Measurements from ENCODE around the gene FAM83D. TPM values are rescaled to one million over a fixed set of nuclear protein-coding genes. Genes with fewer than 3 reads are reported as not detected.
"Not testable (repeated sequence)": the region's sequence is repeated elsewhere in the genome, so short reads cannot be mapped to it uniquely, and the experiment has no call there.

FAM83D gene
- total RNA-seq, 1 experiment from 2014 or later: 73.0 TPM

GRCh38 chr20:38935285-38935684 is 9.1 kb downstream of the FAM83D start:
- no peak for DNase-seq (ENCODE audit: low read depth)

- DNase-seq (ENCODE audit: low read depth): no peak
These were observed 9.8 kb downstream of the FAM83D start for GRCh38 chr20:38935967-38936407.

DNA sequence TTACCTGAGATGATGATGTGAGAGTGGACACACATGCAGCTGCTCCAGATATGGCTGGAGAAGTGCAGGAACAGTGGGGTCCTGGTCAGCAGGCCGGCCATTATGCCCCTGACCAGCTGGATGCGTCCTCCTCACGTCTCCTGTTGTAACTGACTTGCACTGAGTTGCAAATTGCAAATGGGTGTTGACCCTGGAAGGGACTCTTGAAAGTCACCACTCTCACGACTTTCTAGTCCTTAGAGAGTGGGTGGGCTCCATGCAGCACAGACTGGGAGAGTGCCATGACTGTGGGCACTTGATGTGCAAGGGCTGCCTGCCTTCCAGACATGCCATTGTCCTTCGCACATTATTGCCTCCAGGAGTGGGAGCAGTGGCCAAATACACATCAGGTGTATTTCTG is 10.8 kb downstream of the FAM83D start:
- DNase-seq (ENCODE audit: low read depth): no peak

DNA sequence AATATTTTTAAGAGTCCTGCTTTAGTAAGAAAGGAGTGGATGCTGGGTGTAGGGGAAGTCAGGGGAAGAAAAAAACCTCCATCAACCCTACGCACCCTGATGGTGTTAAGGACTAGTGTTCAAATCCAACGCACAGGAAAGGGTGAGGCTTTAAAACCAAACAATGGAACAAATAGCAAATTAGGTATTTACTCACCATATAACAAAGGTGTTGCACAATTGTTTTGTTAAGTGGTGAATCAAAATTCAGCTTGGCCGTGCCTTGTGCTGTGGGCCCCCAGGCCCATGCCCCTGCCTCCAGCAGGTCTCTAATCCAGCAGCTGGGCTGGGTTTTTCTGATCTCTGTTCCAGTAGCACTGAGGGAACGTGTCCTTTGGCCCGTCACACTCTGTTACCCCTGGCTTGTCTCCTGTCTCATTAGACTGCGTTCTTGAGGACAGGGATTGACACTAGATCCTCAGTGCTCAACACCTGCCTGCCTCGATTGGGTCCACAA is 11.8 kb downstream of the FAM83D start:
- DNase-seq (ENCODE audit: low read depth): no peak

DNA sequence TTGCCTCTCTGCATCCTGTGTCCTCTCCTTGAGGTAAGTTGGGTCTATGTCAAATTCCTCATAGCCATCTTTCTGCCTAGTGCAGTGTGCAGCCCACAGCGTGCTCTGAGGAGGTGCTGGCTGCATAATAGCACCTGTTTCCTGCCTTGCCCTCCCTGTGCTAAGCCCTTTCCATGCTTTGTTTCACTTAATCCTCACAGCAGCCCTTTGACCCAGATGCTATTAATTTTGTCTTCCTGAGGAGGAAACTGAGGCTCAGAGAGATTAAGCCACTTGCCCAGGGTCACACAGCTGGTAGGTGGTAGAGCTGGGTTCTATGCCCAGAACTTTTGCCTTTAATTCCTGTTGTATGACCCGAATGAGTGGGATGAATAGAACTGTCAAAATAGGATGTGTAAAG is 13.5 kb downstream of the FAM83D start:
- no peak for DNase-seq (ENCODE audit: low read depth)

- DNase-seq (ENCODE audit: low read depth): no peak
These were observed 14.4 kb downstream of the FAM83D start for GRCh38 chr20:38940644-38941043.

DNA sequence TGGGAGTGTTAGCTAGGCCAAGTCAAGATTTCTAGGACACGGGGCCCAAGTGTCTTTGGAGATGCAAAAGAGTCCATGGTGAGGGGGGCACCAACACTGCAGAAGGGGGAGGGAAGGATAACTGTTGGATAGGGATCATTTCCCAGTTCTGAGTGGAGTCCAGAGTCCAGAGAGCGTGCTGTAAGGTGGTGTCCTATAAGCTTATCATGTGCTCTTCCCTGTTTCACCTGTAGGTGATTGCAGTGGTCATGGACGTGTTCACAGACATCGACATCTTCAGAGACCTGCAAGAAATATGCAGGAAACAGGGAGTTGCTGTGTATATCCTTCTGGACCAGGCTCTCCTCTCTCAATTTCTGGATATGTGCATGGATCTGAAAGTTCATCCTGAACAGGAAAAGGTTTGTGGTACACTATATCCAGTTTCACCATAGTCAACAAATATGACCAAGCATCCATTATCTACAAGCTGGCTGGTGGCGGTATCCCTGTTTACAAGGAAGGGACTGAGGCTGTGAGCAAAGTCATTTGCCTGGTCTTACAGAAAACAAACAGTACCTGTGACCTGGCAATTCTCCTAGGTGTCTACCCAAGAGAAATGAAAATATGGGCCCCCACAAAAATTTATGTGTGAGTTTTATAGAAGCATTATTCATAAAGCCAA is 15.6 kb downstream of the FAM83D start:
- no peak for DNase-seq (ENCODE audit: low read depth)

- DNase-seq (ENCODE audit: low read depth): no peak
These were observed 18.8 kb downstream of the FAM83D start for GRCh38 chr20:38945012-38945411.

DNA sequence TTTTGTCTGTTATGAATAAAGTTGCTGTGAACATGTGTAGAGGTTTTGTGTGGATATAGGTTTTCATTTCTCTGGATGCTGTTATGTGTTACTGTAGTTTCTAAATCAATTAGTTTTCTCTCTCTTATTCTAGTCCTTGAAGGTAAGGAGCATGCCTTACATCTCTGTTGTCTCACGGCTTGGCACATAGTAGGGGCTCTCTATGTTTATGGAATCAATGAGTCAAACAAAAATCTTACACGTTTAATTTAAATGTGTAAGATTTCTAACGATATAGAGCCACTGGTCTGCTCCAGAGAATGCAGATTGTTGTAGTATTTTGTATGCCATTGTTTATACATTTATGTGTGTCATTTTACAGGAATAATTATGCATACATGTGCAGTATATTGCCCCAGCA is 20.6 kb downstream of the FAM83D start:
- DNase-seq (ENCODE audit: low read depth): no peak

DNA sequence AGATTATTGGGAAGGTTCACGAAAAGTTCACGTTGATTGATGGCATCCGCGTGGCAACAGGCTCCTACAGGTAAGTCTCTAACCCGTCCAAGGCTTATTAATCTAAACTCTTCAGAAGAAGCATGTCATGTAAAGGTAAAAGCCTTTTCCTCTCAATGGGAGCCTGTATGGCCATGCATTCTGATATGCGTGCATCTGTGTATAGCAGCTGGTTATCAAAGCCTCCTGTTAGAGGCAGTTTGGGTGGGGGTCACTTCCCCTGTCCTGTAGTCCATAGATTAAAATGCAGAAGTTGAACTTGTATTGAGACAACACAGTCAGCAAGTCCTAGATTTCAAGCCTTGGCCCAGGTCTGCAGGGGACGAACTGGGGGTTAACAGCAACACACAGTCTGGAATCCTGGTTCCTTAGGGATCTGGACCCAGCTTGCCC is 21.7 kb downstream of the FAM83D start:
- DNase-seq (ENCODE audit: low read depth): no peak

- DNase-seq (ENCODE audit: low read depth): no peak
These were observed 24.0 kb downstream of the FAM83D start for GRCh38 chr20:38950254-38950653.

DNA sequence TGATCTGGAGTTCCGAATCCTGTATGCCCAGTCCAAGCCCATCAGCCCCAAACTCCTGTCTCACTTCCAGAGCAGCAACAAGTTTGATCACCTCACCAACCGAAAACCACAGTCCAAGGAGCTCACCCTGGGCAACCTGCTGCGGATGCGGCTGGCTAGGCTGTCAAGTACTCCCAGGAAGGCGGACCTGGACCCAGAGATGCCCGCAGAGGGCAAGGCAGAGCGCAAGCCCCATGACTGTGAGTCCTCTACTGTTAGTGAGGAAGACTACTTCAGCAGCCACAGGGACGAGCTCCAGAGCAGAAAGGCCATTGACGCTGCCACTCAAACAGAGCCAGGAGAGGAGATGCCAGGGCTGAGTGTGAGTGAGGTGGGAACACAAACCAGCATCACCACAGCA is 25.4 kb downstream of the FAM83D start:
- DNase-seq (ENCODE audit: low read depth): no peak

DNA sequence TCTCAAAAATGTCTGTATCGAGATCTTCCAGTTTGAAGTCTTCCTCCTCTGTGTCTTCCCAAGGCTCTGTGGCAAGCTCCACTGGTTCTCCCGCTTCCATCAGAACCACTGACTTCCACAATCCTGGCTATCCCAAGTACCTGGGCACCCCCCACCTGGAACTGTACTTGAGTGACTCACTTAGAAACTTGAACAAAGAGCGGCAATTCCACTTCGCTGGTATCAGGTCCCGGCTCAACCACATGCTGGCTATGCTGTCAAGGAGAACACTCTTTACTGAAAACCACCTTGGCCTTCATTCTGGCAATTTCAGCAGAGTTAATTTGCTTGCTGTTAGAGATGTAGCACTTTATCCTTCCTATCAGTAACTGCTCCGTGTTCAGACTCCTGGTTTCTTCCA is 25.9 kb downstream of the FAM83D start:
- no peak for DNase-seq (ENCODE audit: low read depth)

DNA sequence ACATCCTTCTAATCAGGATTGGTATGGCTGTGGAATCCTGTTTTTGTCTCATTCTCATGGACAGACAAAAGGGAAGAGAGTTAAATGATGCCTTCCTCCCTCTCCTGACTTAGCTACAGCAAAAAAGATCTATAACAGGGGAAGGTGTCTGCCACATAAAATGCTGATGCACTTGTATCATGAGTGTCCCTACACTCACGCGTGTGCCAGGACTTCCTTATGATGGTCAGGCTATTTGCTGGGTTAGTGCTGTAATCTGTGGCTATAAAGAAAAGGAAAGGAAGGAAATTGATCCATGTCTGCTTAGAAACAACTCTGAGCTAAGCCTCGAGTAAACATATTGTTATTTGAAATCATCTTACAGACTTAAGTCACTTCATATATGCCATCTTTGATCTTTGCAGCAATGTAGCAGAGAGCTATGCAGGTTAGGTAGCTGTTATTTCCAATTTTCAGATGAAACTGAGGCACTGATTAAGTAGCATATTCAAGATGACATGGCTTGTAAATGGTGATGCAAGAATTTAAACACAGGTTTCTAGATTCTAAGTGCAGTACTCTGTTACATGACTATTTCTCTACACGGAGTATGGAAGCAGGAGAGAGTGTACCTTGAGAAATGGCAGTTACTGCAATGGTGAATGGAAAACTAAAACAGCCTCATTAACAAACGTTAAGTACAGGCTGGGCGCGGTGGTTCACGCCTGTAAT is 27.6 kb downstream of the FAM83D start:
- no peak for DNase-seq (ENCODE audit: low read depth)

DNA sequence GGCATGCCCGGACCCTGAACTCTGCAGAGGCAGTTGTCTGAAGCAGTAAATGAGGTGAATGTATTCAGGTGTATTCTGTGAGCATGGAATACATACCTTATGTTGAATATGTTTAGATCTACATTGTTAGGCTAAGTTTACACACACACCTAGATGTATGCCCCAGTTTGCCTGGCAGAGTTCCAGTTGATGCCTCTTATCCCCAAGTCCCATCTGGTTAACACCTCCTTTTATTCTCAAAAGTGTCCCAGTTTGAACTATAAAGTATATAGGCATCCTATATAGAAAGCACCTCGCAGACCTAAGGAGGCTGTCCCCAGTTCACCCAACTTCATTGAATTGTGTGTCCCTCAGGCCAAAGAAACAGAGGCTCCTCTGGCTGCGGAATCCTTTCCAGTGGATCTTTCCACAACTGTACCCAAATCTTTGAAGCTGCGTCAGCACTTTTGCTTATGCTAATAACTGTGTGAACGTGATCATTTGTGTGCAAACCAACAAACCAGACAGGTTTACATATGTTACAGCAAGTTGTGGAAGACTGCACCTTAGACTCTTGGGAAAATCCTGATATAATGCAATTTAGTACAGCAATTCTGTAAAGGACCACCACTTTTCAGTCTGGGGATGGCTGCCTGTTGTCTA is 31.1 kb downstream of the FAM83D start:
- DNase-seq (ENCODE audit: low read depth): no peak

- DNase-seq (ENCODE audit: low read depth): no peak
These were observed 31.8 kb downstream of the FAM83D start for GRCh38 chr20:38957915-38958485.

DNA sequence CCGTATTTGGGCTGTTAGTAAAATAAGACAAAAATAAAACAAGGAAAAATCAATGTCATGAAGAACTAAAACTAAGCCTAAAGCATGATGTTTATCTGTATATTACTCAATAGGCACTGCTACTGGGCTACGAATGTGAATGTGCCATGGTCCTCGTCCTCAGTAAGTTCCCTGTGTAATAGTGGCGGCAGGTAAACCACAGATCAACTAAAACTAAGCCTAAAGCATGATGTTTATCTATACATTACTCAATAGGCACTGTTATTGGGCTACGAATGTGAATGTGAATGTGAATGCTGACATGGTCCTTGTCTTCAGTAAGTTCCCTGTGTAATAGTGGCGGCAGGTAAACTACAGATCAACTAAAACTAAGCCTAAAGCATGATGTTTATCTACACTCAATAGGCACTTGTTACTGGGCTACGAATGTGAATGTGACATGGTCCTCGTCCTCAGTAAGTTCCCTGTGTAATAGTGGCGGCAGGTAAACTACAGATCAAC is 34.0 kb downstream of the FAM83D start:
- DNase-seq (ENCODE audit: low read depth): not testable (repeated sequence)

GRCh38 chr20:38961530-38962043 is 35.4 kb downstream of the FAM83D start:
- DNase-seq (ENCODE audit: low read depth): no peak

DNA sequence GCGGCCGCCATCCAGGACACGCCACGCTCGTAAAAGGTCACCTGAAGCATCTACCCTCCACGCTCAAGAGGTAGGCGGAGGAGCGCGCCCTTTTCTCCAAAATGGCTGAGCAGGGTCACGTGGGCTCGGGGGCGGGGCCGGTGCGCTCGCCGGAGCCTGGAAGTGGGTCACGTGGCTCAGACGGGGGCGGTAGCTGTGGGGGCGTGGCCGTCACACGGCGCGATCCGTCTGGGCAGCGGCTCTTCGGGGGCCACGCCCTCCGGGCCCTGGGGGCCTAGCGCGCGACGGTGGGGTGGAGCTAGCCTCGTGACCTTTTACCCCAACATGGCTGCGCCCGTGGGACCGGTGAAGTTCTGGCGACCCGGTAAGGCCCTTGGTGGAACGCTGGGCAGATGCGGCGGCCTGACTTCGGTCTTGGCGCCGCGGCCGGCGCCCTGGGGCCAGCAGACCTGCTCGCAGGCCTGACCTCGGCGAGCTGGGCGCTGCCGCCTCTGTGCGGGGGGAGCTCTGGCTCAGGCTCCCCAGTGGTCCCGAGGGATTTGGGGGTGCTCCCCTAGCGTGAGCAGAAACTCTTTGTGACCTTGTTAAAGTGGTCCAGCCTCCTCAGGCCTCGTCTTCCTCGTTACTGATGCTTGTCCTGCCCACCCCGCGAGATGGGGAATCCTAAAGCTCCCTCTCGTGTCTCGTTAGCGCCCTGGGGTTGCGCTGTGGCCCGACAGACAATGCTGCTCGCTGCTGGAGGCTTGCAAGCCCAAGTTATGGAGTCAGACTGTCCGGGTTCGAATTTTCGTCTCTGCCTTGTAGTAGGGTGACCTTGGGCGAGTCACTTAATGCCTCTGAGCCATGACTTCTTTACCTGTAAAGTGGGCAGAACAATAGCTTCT is 36.1 kb downstream of the FAM83D start, which contains the start of gene DHX35:
TSS of gene DHX35 (plus strand) at position 301 of the 884 bp plus-strand sequence. CDS start at position 325, 24 bp downstream.
- peak; percentile 98 for DNase-seq (ENCODE audit: low read depth)

DNA sequence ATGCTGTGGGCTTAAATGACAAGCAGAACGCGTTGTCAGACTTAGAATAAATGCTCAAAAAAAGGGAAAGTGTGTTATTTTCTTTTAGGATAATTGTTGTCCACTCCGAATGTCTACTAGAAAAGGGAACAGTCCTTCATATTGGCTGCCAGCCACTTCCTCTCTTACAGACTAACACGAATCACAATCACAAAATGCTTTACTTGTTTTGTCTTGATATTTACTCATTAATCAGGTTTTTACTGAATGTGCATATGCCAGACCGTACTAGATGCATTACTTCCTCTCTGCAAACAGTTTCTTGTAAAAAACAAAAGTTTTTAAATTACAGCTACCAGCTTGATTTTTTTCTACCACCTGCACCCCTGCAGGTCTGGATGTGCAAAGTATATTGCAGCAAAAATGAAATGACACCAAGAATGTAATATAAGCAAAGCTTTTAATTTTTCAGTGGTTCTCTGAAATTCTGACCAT is 36.7 kb downstream of the FAM83D start:
- DNase-seq (ENCODE audit: low read depth): no peak

- DNase-seq (ENCODE audit: low read depth): no peak
These were observed 37.5 kb downstream of the FAM83D start for GRCh38 chr20:38963745-38964144.
